Prostate gland (tissue), 2 donors: ENCODE results near the gene PPP1R2B.

Experiments used
- CTCF ChIP-seq, 4 experiments: fragments of 200-600 bp in 2 of 4; fragments of 450-650 bp in 2 of 4; sonication (generic) in 2 of 4; IDR thresholded peaks; 1 replicate in 3 of 4; 2 replicates in 1 of 4; pipeline ENCODE4 v1.5.1; 2016 to 2019; ENCODE audit warnings: antibody characterized with exemption in 4 of 4, mild to moderate bottlenecking in 2 of 4, moderate library complexity in 2 of 4
- POLR2A ChIP-seq: fragments of 450-650 bp; IDR thresholded peaks from one replicate; pipeline ENCODE4 v1.6.1; 2016; ENCODE audit warnings: antibody characterized with exemption, mild to moderate bottlenecking
- POLR2AphosphoS5 ChIP-seq: sonication (generic); formaldehyde crosslinking; IDR thresholded peaks from one replicate; pipeline ENCODE4 v1.6.1; 2017; ENCODE audit warnings: antibody characterized with exemption

GRCh38 chr5:156841737-156842136 is 8.4 kb upstream of the PPP1R2B start:
- TF ChIP-seq POLR2A (no peak), CTCF (IDR thresholded peaks at IDR 0.05) (no peak), POLR2AphosphoS5 (no peak)
